ENCODE measurements around the gene COL25A1. TPM values are rescaled to one million over a fixed set of nuclear protein-coding genes. Genes with fewer than 3 reads are reported as not detected.

The COL25A1 gene
- polyA plus RNA-seq, 2 of the 4 experiments (the other 2 are of a cell fraction) = not detected

- H3K4me2 ChIP-seq = no peak overlapping the region
- no peaks in the 10 kb centered on the region for H3K9me3 ChIP-seq
- FAIRE-seq (no peak), ATAC-seq (no peak), DNase-seq (ENCODE audit: low read depth in 1 of 2, low spot score in 1 of 2) (no peak)
- no peaks in the 10 kb centered on the region for H3K4me1 ChIP-seq
- H3K4me3 ChIP-seq = no peak overlapping the region
- ChIA-PET CTCF (no interaction called here), POLR2A (no interaction called here)
- TF ChIP-seq RNF2 (IDR thresholded peaks at IDR 0.05; ENCODE audit: borderline replicate concordance, low read depth) (no peak), POLR2AphosphoS2 (conservative IDR thresholded peaks at IDR 0.05; ENCODE audit: low read length) (no peak), FOSB (CRISPR knock-in tag; IDR thresholded peaks at IDR 0.05) (no peak), HES2 (IDR thresholded peaks at IDR 0.05) (no peak), ZNF302 (CRISPR knock-in tag; IDR thresholded peaks at IDR 0.05) (no peak)
- 44% methylated on average over 5 of the region's 5 CpGs for WGBS (ENCODE audit: missing lambda C conversion rate)
- no peak overlapping the region for H3K27ac ChIP-seq
Measured at GRCh38 chr4:108775921-108776320, 526.5 kb downstream of the COL25A1 start.

DNA sequence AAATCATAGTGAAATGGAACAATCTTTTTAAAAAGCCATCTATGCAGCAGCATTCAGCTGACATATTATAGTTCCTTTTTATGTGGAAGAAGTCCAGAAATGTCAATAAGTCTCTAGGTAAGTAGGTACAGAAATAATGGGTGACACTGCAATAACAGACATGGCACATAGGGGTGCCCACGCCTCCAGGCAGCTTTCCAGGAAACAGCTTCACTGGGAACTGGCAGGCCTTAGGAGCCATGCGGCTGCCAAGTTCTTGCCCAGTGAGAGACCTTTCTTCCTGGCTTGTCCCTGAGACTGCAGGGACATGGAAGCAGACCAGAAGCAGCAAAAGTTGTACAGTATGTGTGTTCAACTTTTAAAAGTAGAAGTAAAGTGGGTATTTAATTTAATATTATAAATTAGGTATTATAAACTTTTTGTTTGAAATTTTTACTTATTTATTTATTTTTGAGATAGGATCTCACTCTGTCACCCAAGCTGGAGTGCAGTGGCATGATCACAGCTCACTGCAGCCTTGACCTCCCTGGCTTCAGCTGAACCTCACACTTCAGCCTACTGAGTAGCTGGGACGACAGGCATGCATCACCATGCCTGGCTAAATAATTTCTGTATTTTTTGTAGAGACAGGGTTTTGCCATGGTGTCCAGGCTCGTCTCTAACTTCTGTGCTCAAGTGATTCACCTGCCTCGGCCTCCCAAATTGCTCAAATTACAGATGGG is 527.5 kb downstream of the COL25A1 start:
- ChIA-PET POLR2A (no interaction called here), CTCF (interaction anchor here (1.2 to 1.3 kb wide), 2 partner anchors 8 to 11 kb away, joined by 3 to 4 read pairs; partner anchors contain the start of gene ETNPPL)
- DNase-seq (ENCODE audit: low read depth in 1 of 2, low spot score in 1 of 2) = peak in 1 of 2 experiments; percentile 5
- TF ChIP-seq HDAC2 (IDR thresholded peaks at IDR 0.05) (no peak), FOSL2 (IDR thresholded peaks at IDR 0.05) (no peak), FOSL2 (CRISPR knock-in tag; IDR thresholded peaks at IDR 0.05) (no peak), KDM5A (IDR thresholded peaks at IDR 0.05) (no peak), CHD2 (IDR thresholded peaks at IDR 0.05; ENCODE audit: low read length, partially characterized antibody) (no peak), KDM1A (IDR thresholded peaks at IDR 0.05; ENCODE audit: low read depth) (no peak), BHLHE40 (IDR thresholded peaks at IDR 0.05; ENCODE audit: low read depth, low read length) (no peak), CBX8 (IDR thresholded peaks at IDR 0.05) (no peak), MAFK (IDR thresholded peaks at IDR 0.05; ENCODE audit: partially characterized antibody) (no peak), EP300 (IDR thresholded peaks at IDR 0.05) (no peak), NPAS2 (CRISPR knock-in tag; IDR thresholded peaks at IDR 0.05; ENCODE audit: borderline replicate concordance) (no peak), ESRRA (IDR thresholded peaks at IDR 0.05; ENCODE audit: borderline replicate concordance, low read length) (no peak)
- TF ChIP-seq, protein P1, sequence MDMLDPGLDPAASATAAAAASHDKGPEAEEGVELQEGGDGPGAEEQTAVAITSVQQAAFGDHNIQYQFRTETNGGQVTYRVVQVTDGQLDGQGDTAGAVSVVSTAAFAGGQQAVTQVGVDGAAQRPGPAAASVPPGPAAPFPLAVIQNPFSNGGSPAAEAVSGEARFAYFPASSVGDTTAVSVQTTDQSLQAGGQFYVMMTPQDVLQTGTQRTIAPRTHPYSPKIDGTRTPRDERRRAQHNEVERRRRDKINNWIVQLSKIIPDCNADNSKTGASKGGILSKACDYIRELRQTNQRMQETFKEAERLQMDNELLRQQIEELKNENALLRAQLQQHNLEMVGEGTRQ (IDR thresholded peaks at IDR 0.05) = no peak
- Histone ChIP-seq H3K4me3 (no peak overlapping the region), H3K4me1 (no peaks in the 10 kb centered on the region), H3K9me3 (no peaks in the 10 kb centered on the region), H3K4me2 (no peak overlapping the region), H3K27ac (no peak overlapping the region)
- WGBS (ENCODE audit: missing lambda C conversion rate) = 34% methylated on average over 5 of the region's 5 CpGs
- peak in 1 of 2 experiments; percentile 56; a peak in 1 of 6 replicates for ATAC-seq
- FAIRE-seq = no peak

GRCh38 chr4:108772402-108772801 is 530.1 kb downstream of the COL25A1 start:
- FAIRE-seq = no peak
- Histone ChIP-seq H3K4me3 (no peak overlapping the region), H3K4me2 (no peak overlapping the region), H3K4me1 (no peaks in the 10 kb centered on the region), H3K27ac (no peak overlapping the region), H3K9me3 (no peaks in the 10 kb centered on the region)
- CTCF ChIA-PET = no interaction called here
- WGBS (ENCODE audit: missing lambda C conversion rate) = 25% methylated on average over 7 of the region's 7 CpGs
- TF ChIP-seq NR3C1 (IDR thresholded peaks at IDR 0.05) (no peak), GATA3 (IDR thresholded peaks at IDR 0.05; ENCODE audit: borderline replicate concordance) (no peak), KDM1A (IDR thresholded peaks at IDR 0.05; ENCODE audit: low read depth) (no peak), BHLHE40 (IDR thresholded peaks at IDR 0.05; ENCODE audit: low read depth, low read length) (no peak), JUN (IDR thresholded peaks at IDR 0.05) (no peak), CEBPB (IDR thresholded peaks at IDR 0.05) (no peak), SMC3 (IDR thresholded peaks at IDR 0.05) (no peak), ZFP36 (IDR thresholded peaks at IDR 0.05; ENCODE audit: borderline replicate concordance, partially characterized antibody) (no peak), RCOR1 (IDR thresholded peaks at IDR 0.05; ENCODE audit: low read depth, low read length) (no peak)
- DNase-seq (ENCODE audit: low read depth in 1 of 2, low spot score in 1 of 2) = no peak
- ATAC-seq = no peak
- POLR2A ChIA-PET = no interaction called here
